K562 (cell line): ENCODE measurements around the gene PRKACA. TPM values are rescaled to one million over a fixed set of nuclear protein-coding genes. Genes with fewer than 3 reads are reported as not detected.
A peak's percentile ranks its signal among the peaks of the same experiment; 100 is the strongest.

ENCODE experiments used
- ADNP ChIP-seq: fragments of 200-800 bp; sonication (Bioruptor generic); IDR thresholded peaks from 2 replicates; pipeline ENCODE4 v1.6.1; 2016; ENCODE audit warnings: missing genetic modification characterization, missing compliant biosample characterization
- CBFA2T3 ChIP-seq: fragments of 450-650 bp; IDR thresholded peaks from 2 replicates; pipeline ENCODE4 v1.6.1; 2017
- CCAR2 ChIP-seq: fragments of 200-400 bp; formaldehyde crosslinking; IDR thresholded peaks from 2 replicates; pipeline ENCODE4 v1.6.1; 2017; ENCODE audit warnings: mild to moderate bottlenecking, low read depth, low read length
- DNMT1 ChIP-seq: fragments of 450-650 bp; IDR thresholded peaks from 2 replicates; pipeline ENCODE4 v1.6.1; 2016; ENCODE audit warnings: antibody characterized with exemption, mild to moderate bottlenecking
- EP300 ChIP-seq: IDR thresholded peaks from 2 replicates; pipeline ENCODE4 v1.6.1; 2012; ENCODE audit warnings: low read length, improper control_type of control experiment
- ETV1 ChIP-seq: fragments of 450-650 bp; conservative IDR thresholded peaks from 2 replicates; pipeline ENCODE4 v1.6.1; 2016; ENCODE audit warnings: missing genetic modification characterization, control low read depth, low read depth, missing compliant biosample characterization
- IRF9 ChIP-seq: fragments of 450-650 bp; IDR thresholded peaks from 2 replicates; pipeline ENCODE4 v1.6.1; 2016; ENCODE audit warnings: missing biosample characterization, missing genetic modification characterization
- JUNB ChIP-seq: fragments of 450-650 bp; formaldehyde crosslinking; conservative IDR thresholded peaks from 2 replicates; pipeline ENCODE4 v1.4.0; 2020; ENCODE audit warnings: mild to moderate bottlenecking
- KDM5B ChIP-seq: fragments of 200-600 bp; sonication (generic); IDR thresholded peaks from 2 replicates; pipeline ENCODE4 v1.6.1; 2012; ENCODE audit warnings: low read depth, mild to moderate bottlenecking, moderate library complexity, low read length, control low read depth, inconsistent platforms; ENCODE audit not compliant: insufficient replicate concordance
- MXD1 ChIP-seq: fragments of 250-450 bp; sonication (Bioruptor Pico); IDR thresholded peaks from 2 replicates; pipeline ENCODE4 v1.8.0; 2021; ENCODE audit warnings: borderline replicate concordance, mild to moderate bottlenecking, moderate library complexity; ENCODE audit not compliant: poor library complexity, severe bottlenecking
- NFRKB ChIP-seq: fragments of 450-650 bp; IDR thresholded peaks from 2 replicates; pipeline ENCODE4 v1.6.1; 2016; ENCODE audit warnings: low read depth
- PCBP1 ChIP-seq: fragments of 200-400 bp; formaldehyde crosslinking; IDR thresholded peaks from 2 replicates; pipeline ENCODE4 v1.6.1; 2018; ENCODE audit warnings: mild to moderate bottlenecking, low read depth, low read length; ENCODE audit not compliant: poor library complexity, severe bottlenecking
- POLR2B ChIP-seq: fragments of 450-650 bp; IDR thresholded peaks from 2 replicates; pipeline ENCODE4 v1.6.1; 2018; ENCODE audit warnings: low read depth; ENCODE audit not compliant: partially characterized antibody
- PTBP1 ChIP-seq: fragments of 200-400 bp; formaldehyde crosslinking; IDR thresholded peaks from 2 replicates; pipeline ENCODE4 v1.6.1; 2017; ENCODE audit warnings: low read depth, low read length
- RNF2 ChIP-seq: sonication (generic); IDR thresholded peaks from 2 replicates; pipeline ENCODE4 v1.6.1; 2016
- SAP30 ChIP-seq: fragments of 200-600 bp; sonication (generic); IDR thresholded peaks from 2 replicates; pipeline ENCODE4 v1.6.1; 2012; ENCODE audit warnings: borderline replicate concordance, low read depth, mild to moderate bottlenecking, moderate library complexity, low read length, control low read depth, inconsistent platforms; ENCODE audit not compliant: insufficient read depth, poor library complexity, severe bottlenecking
- SP1 ChIP-seq: sonication (generic); formaldehyde crosslinking; IDR thresholded peaks from 2 replicates; pipeline ENCODE4 v1.8.1; 2022; ENCODE audit warnings: mild to moderate bottlenecking, missing genetic modification reagents
- THRAP3 ChIP-seq: fragments of 450-650 bp; IDR thresholded peaks from 2 replicates; pipeline ENCODE4 v1.6.1; 2016; ENCODE audit warnings: mild to moderate bottlenecking, inconsistent platforms, borderline replicate concordance
- ZC3H4 ChIP-seq: sonication (generic); formaldehyde crosslinking; IDR thresholded peaks from 2 replicates; pipeline ENCODE4 v1.9.0; 2021; ENCODE audit warnings: missing genetic modification reagents, borderline replicate concordance
- polyA plus RNA-seq, 8 experiments: library from polyadenylated mRNA; depleted of rRNA in 4 of 8; stranded (reverse) in 5 of 8; unstranded in 3 of 8; fragments of >200 nt; fragmentation: Nextera tagmentation in 2 of 8; fragmentation: Illumina TruSeq in 1 of 8; extraction: Ambion mirVana in 2 of 8; extraction: Trizol in 1 of 8; gene quantifications; 2 replicates each; pipeline versions ENCODE4 v1.2.1 to v1.2.3, GENCODE V29; 2011 to 2014; ENCODE audit warnings: inconsistent platforms in 1 of 8, missing spikeins in 1 of 8
- total RNA-seq, 7 experiments: library from RNA; depleted of rRNA in 6 of 7; stranded (reverse); fragments of >200 nt in 6 of 7; fragmentation: Illumina TruSeq in 2 of 7; extraction: Trizol in 2 of 7; gene quantifications; 2 replicates each; pipeline versions ENCODE4 v1.2.1 to v1.2.3, GENCODE V29; 2011 to 2021; ENCODE audit warnings: low replicate concordance in 1 of 7
- TF ChIP-seq, protein P1 (sequence below): fragments of 250-450 bp; sonication (Bioruptor Pico); IDR thresholded peaks from 2 replicates; pipeline ENCODE4 v1.8.0; 2021; ENCODE audit warnings: moderate library complexity, mild to moderate bottlenecking, inconsistent platforms
- TF ChIP-seq, protein P2 (sequence below): fragments of 250-450 bp; sonication (Bioruptor Pico); IDR thresholded peaks from 2 replicates; pipeline ENCODE4 v1.5.0; 2021; ENCODE audit warnings: mild to moderate bottlenecking, borderline replicate concordance
- TF ChIP-seq, protein P3 (sequence below): fragments of 250-450 bp; sonication (Bioruptor Pico); IDR thresholded peaks from 2 replicates; pipeline ENCODE4 v1.8.0; 2021; ENCODE audit warnings: mild to moderate bottlenecking, moderate library complexity

Gene PRKACA
- total and polyA plus RNA-seq, 9 of the 15 experiments (the other 6 are each of a cell fraction or from before 2014, with no cell fraction given): 1.2 to 63.1 (median 13.0) TPM

DNA sequence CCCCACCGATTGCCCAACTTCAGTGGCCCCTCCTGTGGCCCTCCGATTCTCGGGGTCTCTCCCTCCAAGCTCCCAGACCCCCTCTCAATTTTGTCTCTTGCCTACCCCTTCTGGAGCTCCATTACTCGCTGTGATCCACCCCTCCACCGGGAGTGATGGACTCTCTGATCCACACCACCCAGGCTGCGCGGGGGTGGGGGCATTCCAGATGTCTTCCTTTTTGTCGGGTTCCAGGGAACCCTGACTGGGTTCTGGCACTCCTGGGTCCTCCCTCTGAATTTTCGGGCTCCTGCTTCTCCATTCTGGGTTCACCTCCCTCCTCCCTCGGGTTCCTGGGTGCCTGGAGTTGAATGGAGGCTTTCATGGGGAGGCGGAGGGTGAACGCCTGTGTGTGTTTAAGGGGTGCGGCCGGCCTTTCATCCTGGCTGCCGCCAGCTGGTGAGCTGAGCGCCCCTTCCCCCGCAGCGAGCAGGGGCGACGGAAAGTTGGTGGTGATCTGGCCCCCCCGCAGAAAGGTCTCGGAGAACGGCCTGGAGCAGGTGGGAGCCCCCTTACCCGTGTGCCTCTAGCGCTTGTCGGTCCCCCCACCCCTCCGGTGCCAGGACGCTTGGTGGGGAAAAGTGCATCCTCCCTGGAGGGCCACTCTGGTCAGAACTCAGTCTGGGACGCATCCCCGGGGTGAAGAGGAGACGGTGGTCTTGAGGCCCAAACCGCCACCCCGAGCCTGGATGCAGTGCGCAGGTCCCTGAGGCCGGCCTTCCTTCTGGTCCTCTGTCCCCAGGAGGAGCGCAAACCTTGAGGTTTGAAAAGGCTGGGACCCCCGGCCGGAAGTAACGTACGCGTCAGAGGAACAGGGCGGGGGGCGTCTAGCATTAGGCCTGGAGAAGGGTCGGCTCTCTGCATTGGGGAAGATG lies 43.4 kb downstream of the PRKACA start (continued):
- TF ChIP-seq KDM5B (peak; percentile 12), ADNP (tag) (no peak), EP300 (no peak), IRF9 (tag) (no peak), THRAP3 (no peak), CBFA2T3 (0 out of 2 replicates have a peak, but pooled peaks have one; percentile 3), JUNB (CRISPR knock-in tag) (no peak), ZC3H4 (0 out of 2 replicates have a peak, but pooled peaks have one; percentile 32), ETV1 (tag) (0 out of 2 replicates have a peak, but pooled peaks have one; percentile 36), POLR2B (no peak), DNMT1 (no peak), SAP30 (peak; percentile 19), RNF2 (no peak), PTBP1 (no peak), MXD1 (CRISPR knock-in tag) (no peak), CCAR2 (no peak), PCBP1 (no peak), SP1 (CRISPR knock-in tag) (no peak; the same call in 1 of the 2 replicates), NFRKB (no peak)
- TF ChIP-seq, protein P1, sequence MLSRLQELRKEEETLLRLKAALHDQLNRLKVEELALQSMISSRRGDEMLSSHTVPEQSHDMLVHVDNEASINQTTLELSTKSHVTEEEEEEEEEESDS: no peak
- TF ChIP-seq, protein P2, sequence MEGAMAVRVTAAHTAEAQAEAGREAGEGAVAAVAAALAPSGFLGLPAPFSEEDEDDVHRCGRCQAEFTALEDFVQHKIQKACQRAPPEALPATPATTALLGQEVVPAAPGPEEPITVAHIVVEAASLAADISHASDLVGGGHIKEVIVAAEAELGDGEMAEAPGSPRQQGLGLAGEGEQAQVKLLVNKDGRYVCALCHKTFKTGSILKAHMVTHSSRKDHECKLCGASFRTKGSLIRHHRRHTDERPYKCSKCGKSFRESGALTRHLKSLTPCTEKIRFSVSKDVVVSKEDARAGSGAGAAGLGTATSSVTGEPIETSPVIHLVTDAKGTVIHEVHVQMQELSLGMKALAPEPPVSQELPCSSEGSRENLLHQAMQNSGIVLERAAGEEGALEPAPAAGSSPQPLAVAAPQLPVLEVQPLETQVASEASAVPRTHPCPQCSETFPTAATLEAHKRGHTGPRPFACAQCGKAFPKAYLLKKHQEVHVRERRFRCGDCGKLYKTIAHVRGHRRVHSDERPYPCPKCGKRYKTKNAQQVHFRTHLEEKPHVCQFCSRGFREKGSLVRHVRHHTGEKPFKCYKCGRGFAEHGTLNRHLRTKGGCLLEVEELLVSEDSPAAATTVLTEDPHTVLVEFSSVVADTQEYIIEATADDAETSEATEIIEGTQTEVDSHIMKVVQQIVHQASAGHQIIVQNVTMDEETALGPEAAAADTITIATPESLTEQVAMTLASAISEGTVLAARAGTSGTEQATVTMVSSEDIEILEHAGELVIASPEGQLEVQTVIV: no peak
- TF ChIP-seq, protein P3, sequence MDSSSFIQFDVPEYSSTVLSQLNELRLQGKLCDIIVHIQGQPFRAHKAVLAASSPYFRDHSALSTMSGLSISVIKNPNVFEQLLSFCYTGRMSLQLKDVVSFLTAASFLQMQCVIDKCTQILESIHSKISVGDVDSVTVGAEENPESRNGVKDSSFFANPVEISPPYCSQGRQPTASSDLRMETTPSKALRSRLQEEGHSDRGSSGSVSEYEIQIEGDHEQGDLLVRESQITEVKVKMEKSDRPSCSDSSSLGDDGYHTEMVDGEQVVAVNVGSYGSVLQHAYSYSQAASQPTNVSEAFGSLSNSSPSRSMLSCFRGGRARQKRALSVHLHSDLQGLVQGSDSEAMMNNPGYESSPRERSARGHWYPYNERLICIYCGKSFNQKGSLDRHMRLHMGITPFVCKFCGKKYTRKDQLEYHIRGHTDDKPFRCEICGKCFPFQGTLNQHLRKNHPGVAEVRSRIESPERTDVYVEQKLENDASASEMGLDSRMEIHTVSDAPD (CRISPR knock-in tag): no peak
